CD4-positive, alpha-beta T cell treated with Interleukin-15 for 4 hours (primary cell): ENCODE measurements around the gene ADORA2A.

Source experiments
- DNase-seq: peaks from one replicate; pipeline ENCODE4 v3.0.0-alpha.2; 2020; ENCODE audit warnings: low spot score

Gene ADORA2A

DNA sequence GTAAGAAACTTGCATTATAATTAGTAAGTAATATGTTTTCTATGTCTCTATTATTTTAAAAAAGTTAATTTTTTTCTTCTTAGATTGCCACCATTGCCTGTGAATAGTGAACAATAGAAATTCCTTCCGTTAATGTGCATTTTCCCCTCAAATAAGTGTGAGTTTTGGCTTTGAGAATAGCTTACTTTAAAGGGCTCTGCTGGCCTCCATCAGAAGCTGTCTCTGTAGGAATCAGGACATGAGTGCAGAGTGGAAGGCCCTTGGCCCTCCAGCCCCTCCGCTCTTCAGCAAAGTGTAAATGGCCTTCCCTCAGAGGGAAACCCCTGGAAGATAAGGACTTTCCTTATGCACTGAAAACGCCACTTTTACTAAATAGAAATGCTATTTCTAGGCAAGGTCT is 24.1 kb upstream of the ADORA2A start:
- no peak for DNase-seq

- no peak for DNase-seq
Measured at GRCh38 chr22:24404561-24405275, 22.7 kb upstream of the ADORA2A start.

- DNase-seq: no peak
Measured at GRCh38 chr22:24405631-24406321, 21.6 kb upstream of the ADORA2A start.

DNA sequence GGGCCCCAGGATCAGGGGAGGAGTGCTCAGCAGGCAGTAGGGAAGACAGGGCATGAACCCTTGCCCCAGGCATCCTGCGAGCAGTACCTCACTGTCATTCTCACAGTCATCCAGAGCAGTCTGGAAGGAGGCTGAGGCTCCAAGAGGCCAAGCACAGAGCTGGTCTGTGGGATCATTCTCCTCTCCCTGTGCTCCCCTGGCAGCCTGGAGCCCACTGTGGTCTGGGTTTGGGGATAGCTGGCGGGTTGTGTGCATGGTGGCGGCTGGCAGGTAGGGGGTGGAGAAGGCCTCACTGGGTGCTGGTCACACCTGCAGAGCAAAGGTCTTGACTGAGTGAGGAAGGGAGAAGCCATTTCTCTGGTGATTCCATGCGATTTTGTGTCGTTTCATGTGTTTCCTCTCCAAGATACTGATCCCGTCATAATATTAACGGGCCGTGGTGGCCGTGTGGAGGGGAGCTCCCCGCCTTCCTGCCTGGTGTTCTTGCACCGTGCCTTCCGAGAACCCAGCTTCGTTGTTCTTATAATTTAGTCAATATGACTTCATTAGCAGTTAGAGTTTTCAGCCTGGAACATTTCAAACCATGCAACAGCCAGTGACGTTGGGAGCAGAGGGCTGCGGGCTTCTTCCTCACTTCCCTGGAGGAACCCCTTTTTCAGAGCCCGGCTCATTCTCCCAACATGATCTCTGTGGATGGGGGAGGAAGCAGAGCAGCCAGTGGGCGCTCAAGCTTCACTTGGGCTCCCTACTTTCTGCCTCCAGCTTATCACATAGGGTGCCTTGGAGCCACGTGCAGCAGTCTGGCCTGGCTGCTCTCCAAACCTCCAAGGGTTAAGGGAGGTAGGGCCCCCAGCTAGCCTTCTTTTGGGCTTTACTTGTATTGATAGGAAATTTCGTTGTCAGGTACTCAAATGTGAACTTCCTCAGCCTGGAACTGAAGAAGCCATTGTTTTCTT is 20.8 kb upstream of the ADORA2A start:
- DNase-seq: no peak

- no peak for DNase-seq
Measured at GRCh38 chr22:24407278-24407665, 20.1 kb upstream of the ADORA2A start.

DNA sequence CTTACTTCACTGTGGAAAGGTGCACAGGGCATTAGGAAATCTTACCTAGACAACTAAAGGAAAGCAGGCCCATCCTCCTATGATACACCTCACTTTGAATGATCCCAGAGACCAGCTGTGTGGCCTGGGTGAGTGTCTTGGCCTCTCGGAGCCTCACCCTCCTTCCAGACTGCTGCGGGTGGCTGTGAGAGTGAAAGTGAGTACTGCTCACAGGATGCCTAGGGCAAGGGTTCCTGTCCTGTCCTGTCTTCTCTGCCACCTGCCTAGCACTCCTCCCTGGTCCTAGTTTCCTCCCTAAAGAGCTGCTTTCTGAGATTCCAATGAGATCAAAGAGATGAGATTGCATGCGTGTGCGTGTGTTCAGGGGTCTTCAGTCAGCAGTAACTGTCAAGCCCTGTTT is 19.5 kb upstream of the ADORA2A start:
- DNase-seq: no peak

DNA sequence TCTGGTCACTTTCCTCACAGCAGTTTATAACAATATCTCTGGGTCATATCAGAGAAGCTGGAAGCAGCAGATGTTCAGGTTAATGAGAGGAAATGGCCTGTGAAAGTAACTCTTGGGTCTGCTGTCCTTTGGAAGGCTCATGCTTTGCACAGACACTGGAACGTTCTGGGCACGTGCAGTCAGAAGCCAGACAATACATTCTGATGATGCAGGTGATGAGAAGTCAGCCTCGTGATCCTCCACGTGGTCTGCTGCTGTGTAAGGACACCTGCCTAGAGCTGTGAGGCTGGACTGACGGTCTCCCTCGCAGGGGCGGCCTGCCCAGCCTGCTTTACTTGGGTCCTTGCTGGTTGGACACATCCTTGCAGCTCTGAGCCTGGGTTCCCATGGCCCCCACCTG is 18.8 kb upstream of the ADORA2A start:
- DNase-seq: no peak

DNA sequence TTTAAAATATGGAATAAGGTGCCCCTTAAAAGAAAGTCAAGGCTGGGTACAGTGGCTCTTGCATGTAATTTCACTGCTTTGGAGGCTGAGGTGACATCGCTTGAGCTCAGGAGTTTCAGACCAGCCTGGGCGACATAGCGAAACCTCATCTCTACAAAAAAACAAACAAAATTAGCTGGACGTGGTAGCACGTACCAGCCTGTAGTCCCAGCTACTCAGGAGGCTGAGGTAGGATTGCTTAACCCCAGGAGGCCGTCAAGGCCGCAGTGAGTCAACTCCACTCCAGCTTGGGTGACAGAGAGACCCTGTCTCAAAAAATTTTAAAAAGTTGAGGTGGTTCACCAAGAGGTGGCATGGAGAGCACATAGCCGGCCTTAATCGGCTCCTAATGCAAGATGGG is 17.7 kb upstream of the ADORA2A start:
- no peak for DNase-seq

GRCh38 chr22:24410110-24410856 is 17.1 kb upstream of the ADORA2A start:
- peak; percentile 33 for DNase-seq

DNA sequence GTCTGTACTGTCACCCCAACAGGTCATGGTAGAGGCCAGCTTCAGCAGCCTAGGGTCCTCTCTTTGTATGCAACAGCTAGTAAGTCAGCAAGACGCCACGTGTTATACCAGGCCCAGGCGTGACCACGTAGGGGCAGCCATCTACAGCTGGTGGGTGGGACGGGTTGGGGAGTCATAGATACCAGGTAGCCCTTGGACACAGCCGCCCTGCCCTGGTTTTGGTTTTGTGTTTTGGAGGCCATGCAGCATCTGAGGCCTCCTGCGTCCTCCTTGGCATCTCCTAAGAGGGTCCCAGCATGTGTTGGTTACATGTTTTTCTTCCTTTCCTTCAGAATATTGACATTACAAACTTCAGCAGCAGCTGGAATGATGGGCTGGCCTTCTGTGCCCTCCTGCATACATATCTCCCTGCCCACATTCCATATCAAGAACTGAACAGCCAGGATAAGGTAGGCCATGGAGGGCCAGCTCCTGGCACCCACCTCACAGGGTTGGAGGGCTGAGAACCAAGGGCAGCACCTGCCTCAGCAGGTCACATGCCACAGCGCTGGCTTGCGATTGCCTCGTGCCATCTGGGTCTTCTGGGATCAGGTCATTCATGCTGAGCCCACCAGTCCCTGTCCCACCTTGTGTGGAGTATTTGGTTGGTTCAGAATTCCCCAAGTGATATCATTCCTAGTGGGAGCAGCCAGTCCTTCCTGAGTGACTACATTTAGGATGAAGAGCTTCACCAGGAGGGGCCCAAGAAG is 16.0 kb upstream of the ADORA2A start:
- no peak for DNase-seq

DNA sequence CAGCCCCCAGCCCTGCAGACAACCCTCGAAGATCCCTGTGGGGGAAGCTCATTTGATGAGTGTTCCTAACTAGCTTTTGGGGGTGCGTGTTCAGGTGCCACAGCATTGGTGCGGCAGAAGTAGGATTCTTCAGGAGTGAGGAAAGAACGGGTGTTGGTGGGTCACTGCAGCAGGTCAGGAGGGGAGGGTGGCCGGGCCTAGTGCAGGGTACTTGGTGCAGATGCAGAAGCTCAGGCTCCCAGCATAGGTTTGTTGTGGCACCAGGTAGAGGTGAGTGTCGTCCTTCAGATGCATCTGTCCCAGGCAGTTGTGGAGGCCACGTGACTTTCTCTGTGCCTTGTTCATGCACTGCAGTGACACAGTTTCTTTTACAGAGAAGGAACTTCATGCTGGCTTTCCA is 15.1 kb upstream of the ADORA2A start:
- DNase-seq: no peak

DNA sequence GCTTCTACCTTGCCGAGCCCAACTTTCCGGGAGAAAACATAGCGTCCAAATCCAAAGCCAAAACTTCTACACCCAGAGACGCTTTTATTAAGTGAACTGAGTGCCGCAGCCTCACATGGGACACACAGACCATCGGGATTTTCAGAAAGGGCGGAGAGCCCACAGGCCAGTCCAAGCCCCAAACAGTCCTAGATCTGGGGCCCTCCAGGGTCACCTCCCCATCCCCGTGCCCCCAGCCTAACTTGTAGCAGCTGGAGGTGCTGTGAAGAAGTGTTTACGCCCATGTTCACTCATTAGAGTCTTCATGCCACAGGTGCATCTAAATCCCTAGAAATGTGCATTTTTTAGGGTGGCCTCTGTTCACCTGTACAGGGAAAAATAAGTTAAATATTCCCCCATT is 14.1 kb upstream of the ADORA2A start:
- no peak for DNase-seq

DNA sequence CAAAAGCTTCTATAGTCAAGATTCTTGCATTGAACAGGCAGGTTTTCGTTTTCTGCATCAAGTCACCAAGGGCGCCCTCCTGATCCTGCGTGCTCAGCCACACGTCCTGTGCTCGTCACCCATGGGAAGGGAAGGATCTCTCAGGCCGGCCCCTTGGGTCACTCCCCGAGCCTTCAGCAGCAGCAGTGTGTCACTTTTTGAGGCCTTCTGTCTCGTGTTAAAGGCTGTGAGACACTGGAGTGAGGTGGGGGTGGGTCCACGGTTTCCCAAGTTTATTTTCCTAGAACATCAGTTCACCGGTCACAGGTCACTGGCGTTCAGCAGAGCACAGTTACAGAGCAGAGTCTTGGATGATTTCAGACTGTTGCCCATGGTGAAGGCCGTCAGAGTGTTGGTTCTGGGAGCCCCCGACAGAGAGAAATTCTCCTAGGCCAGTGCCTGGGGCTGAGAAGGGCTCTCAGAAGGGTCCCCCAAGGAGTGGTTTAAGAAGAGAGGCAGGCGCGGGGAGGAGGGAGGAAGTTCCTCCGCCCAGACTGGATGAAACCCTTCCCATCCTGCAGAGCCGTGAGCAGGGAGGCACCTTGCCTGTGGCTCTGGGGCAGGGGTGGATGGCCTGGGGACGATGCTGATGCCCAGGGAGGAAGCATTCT is 13.5 kb upstream of the ADORA2A start:
- DNase-seq: no peak

DNA sequence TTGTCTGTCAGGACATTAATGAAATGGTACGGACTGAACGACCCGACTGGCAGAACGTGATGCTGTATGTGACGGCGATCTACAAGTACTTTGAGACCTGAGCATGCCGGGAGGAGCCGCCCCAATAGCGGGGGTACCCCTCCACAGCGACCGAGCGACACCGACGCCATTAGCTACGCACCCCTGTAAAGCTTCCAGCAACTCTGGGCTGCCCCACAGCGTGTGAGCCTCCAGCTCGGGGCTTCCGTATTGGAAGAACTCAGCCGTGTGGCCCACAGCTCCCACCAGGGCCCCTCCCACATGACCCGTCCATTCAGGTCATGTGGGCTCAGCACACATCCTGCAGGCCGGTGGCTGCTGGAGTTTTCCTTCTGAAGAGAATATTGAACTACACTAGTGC is 12.9 kb upstream of the ADORA2A start:
- no peak for DNase-seq

DNA sequence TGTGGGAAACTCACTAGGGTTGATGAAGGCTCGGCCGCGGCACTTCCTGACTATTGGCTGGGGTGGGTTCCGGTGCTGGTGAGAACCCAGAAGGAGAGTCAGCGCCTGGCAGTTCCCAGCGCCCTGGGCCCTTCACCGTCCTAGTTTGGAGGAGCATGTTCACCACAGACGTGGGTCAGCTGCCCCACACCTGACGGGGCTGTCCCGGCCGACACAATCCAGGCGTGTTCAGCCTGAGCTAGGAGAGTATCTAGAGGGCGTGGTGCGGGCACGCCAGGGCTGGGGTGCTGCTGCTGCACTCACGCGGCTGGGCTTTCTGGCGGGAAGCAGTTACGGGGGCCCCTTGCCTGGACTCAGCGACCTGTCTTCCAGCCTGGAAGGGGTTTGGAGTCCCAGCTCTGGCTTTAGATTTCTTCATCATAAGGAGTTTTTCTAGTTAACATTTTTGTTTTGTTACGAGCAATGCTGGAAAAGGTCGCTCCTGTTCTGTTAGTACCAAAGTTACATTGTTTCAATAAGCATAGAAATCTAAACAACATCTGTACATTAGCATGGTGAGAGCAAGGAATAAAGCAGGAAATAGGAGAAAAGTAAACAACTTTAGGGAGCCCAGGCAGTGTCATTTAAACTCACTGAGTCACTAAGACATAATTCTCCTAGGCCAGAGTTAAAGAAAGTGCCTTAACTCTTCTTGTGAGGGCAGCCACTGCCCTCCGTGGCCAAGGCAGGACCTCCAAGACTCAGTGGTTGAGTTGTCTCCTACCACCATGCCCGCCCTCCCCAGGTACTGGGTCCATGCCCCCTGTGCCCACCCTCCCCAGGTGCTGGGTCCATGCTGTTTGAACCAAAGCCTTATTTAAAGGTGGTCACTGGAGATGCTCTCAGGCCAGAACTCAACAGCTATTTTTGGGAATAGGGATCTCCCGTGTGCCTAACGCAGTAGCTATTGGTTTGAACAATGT is 12.1 kb upstream of the ADORA2A start:
- DNase-seq: no peak

- DNase-seq: no peak
Measured at GRCh38 chr22:24416095-24416494, 11.3 kb upstream of the ADORA2A start.

- no peak for DNase-seq
Measured at GRCh38 chr22:24416611-24417010, 10.8 kb upstream of the ADORA2A start.

GRCh38 chr22:24417200-24417599 is 10.2 kb upstream of the ADORA2A start:
- DNase-seq: no peak

GRCh38 chr22:24417901-24418641 is 9.3 kb upstream of the ADORA2A start:
- DNase-seq: no peak
